K562 (cell line): ENCODE measurements around the gene TSPAN14. TPM values are rescaled to one million over a fixed set of nuclear protein-coding genes. Genes with fewer than 3 reads are reported as not detected.
A peak's percentile ranks its signal among the peaks of the same experiment; 100 is the strongest.

Experiments
- BDP1 ChIP-seq: IDR thresholded peaks from 3 replicates; pipeline ENCODE4 v1.6.1; 2011; ENCODE audit not compliant: insufficient read length, insufficient read depth
- BMI1 ChIP-seq: fragments of 150-350 bp; IDR thresholded peaks from 2 replicates; pipeline ENCODE4 v1.6.1; 2014; ENCODE audit warnings: low read length
- CEBPB ChIP-seq: fragments of 450-650 bp; IDR thresholded peaks from 2 replicates; pipeline ENCODE4 v1.6.1; 2016; ENCODE audit warnings: missing genetic modification characterization, missing compliant biosample characterization
- CTBP1 ChIP-seq: fragments of 450-650 bp; IDR thresholded peaks from 2 replicates; pipeline ENCODE4 v1.6.1; 2016; ENCODE audit warnings: borderline replicate concordance
- HMG20A ChIP-seq: fragments of 450-650 bp; formaldehyde crosslinking; conservative IDR thresholded peaks from 2 replicates; pipeline ENCODE4 v1.4.0; 2020; ENCODE audit warnings: mild to moderate bottlenecking, mixed read lengths
- JUND ChIP-seq, 2 experiments: IDR thresholded peaks; 2 replicates in 1 of 2; 3 replicates in 1 of 2; pipeline ENCODE4 v1.6.1; 2011; ENCODE audit warnings: borderline replicate concordance in 2 of 2, low read depth in 2 of 2, low read length in 2 of 2, improper control_type of control experiment in 1 of 2, missing biosample characterization in 1 of 2, missing genetic modification characterization in 1 of 2, missing genetic modification reagents in 1 of 2
- RBM14 ChIP-seq: fragments of 200-400 bp; formaldehyde crosslinking; IDR thresholded peaks from 2 replicates; pipeline ENCODE4 v1.6.1; 2018; ENCODE audit warnings: low read depth, mild to moderate bottlenecking, low read length, moderate library complexity, borderline replicate concordance; ENCODE audit not compliant: insufficient read depth
- SMAD4 ChIP-seq: fragments of 250-450 bp; sonication (Bioruptor Pico); conservative IDR thresholded peaks from 2 replicates; pipeline ENCODE4 v1.8.0; 2021; ENCODE audit warnings: inconsistent platforms, mild to moderate bottlenecking, moderate library complexity
- VEZF1 ChIP-seq: fragments of 200-800 bp; sonication (Bioruptor generic); IDR thresholded peaks from 2 replicates; pipeline ENCODE4 v1.6.1; 2017; ENCODE audit warnings: missing genetic modification characterization, missing compliant biosample characterization
- ZBTB9 ChIP-seq: fragments of 450-650 bp; formaldehyde crosslinking; IDR thresholded peaks from 2 replicates; pipeline ENCODE4 v1.4.0; 2020; ENCODE audit warnings: mild to moderate bottlenecking, moderate library complexity
- ZNF165 ChIP-seq: fragments of 250-450 bp; sonication (Bioruptor Pico); IDR thresholded peaks from 2 replicates; pipeline ENCODE4 v1.4.0; 2020; ENCODE audit warnings: borderline replicate concordance
- ZNF274 ChIP-seq: IDR thresholded peaks from 2 replicates; pipeline ENCODE4 v1.6.1; 2011; ENCODE audit warnings: low read depth, mild to moderate bottlenecking, low read length, moderate library complexity, borderline replicate concordance
- ZNF395 ChIP-seq: fragments of 200-800 bp; sonication (Bioruptor generic); IDR thresholded peaks from 2 replicates; pipeline ENCODE4 v1.6.1; 2017; ENCODE audit warnings: missing genetic modification characterization, missing compliant biosample characterization
- ZNF644 ChIP-seq: fragments of 200-800 bp; sonication (Bioruptor generic); IDR thresholded peaks from 2 replicates; pipeline ENCODE4 v1.6.1; 2016; ENCODE audit warnings: low read depth, missing genetic modification characterization, missing compliant biosample characterization
- ZNF76 ChIP-seq: fragments of 250-450 bp; sonication (Bioruptor Pico); IDR thresholded peaks from 2 replicates; pipeline ENCODE4 v1.4.0; 2020; ENCODE audit warnings: mild to moderate bottlenecking, moderate library complexity, borderline replicate concordance
- polyA plus RNA-seq, 8 experiments: library from polyadenylated mRNA; depleted of rRNA in 4 of 8; stranded (reverse) in 5 of 8; unstranded in 3 of 8; fragments of >200 nt; fragmentation: Nextera tagmentation in 2 of 8; fragmentation: Illumina TruSeq in 1 of 8; extraction: Ambion mirVana in 2 of 8; extraction: Trizol in 1 of 8; gene quantifications; 2 replicates each; pipeline versions ENCODE4 v1.2.1 to v1.2.3, GENCODE V29; 2011 to 2014; ENCODE audit warnings: inconsistent platforms in 1 of 8, missing spikeins in 1 of 8
- total RNA-seq, 7 experiments: library from RNA; depleted of rRNA in 6 of 7; stranded (reverse); fragments of >200 nt in 6 of 7; fragmentation: Illumina TruSeq in 2 of 7; extraction: Trizol in 2 of 7; gene quantifications; 2 replicates each; pipeline versions ENCODE4 v1.2.1 to v1.2.3, GENCODE V29; 2011 to 2021; ENCODE audit warnings: low replicate concordance in 1 of 7

The TSPAN14 gene
- total and polyA plus RNA-seq, 9 of the 15 experiments (the other 6 are each of a cell fraction or from before 2014, with no cell fraction given): 5.8 to 92.9 (median 23.3) TPM

- TF ChIP-seq ZNF165 (CRISPR knock-in tag): no peak
- TF ChIP-seq VEZF1 (CRISPR knock-in tag): 0 out of 2 replicates have a peak, but pooled peaks have one; percentile 4
- no peak for TF ChIP-seq HMG20A
- no peak for TF ChIP-seq SMAD4 (CRISPR knock-in tag)
- TF ChIP-seq ZBTB9 (CRISPR knock-in tag): no peak
- no peak for TF ChIP-seq ZNF76
- TF ChIP-seq RBM14: no peak
- no peak for TF ChIP-seq ZNF644 (tag)
- peak; percentile 51 for TF ChIP-seq JUND (IDR thresholded peaks at IDR 0.05; ENCODE audit: borderline replicate concordance, low read depth, low read length)
- TF ChIP-seq JUND (tag; IDR thresholded peaks at IDR 0.05; ENCODE audit: borderline replicate concordance, low read depth, low read length): no peak
- no peak for TF ChIP-seq ZNF274
- no peak for TF ChIP-seq BDP1
- TF ChIP-seq CTBP1: no peak
- TF ChIP-seq BMI1: no peak
- TF ChIP-seq ZNF395 (CRISPR knock-in tag): 0 out of 2 replicates have a peak, but pooled peaks have one; percentile 17
- TF ChIP-seq CEBPB (tag): no peak
These were observed 11.2 kb upstream of the TSPAN14 start (continued) for GRCh38 chr10:80442879-80443278.
